Endothelial cell of umbilical vein (primary cell): ENCODE results near the gene SLCO3A1. TPM values are rescaled to one million over a fixed set of nuclear protein-coding genes. Genes with fewer than 3 reads are reported as not detected.

ENCODE experiments used
- BruUV-seq: library from RNA; stranded (reverse); fragments of 400-500 nt; replicated peaks from 2 replicates; lab custom pipeline; 2021; lab: Mats Ljungman, UMichigan
- CTCF ChIA-PET: fragments of 300-600, 350-600 bp; sonication (Branson Sonifier 250); formaldehyde crosslinking; loops from one replicate; lab custom pipeline; 2021; ENCODE audit warnings: antibody characterized with exemption, inconsistent platforms; lab: Charles Lee
- POLR2A ChIA-PET: fragments of 300-600, 350-600 bp; sonication (Branson Sonifier 250); formaldehyde crosslinking; loops from one replicate; lab custom pipeline; 2021; ENCODE audit warnings: antibody characterized with exemption, inconsistent platforms; lab: Charles Lee
- DNase-seq: peaks from one replicate; pipeline ENCODE4 v3.0.0-alpha.2; 2011; ENCODE audit warnings: low read depth, low spot score
- FAIRE-seq: peaks from 2 replicates; lab custom pipeline; 2011; peaks lifted over from hg19 to GRCh38; lab: Jason Lieb, UNC
- H2AFZ ChIP-seq: 2 replicates; pipeline ENCODE4 v1.6.0; 2012; ENCODE audit warnings: low read depth, low read length, control low read depth, inconsistent platforms
- H3K27ac ChIP-seq: 2 replicates; pipeline ENCODE4 v1.5.1; 2011; ENCODE audit warnings: low read depth, mild to moderate bottlenecking, control low read depth, low read length, moderate library complexity; ENCODE audit not compliant: insufficient read depth
- H3K27me3 ChIP-seq, 2 experiments: 2 replicates each; pipeline versions ENCODE4 v1.6.0 to v1.6.1; 2011; ENCODE audit warnings: low read length in 2 of 2, mixed read lengths in 1 of 2; ENCODE audit not compliant: control insufficient read depth in 2 of 2, insufficient read depth in 2 of 2
- H3K36me3 ChIP-seq, 2 experiments: 2 replicates in 1 of 2; 3 replicates in 1 of 2; pipeline ENCODE4 v1.5.1; 2011; ENCODE audit warnings: low read length in 2 of 2, mild to moderate bottlenecking in 1 of 2, moderate library complexity in 1 of 2; ENCODE audit not compliant: control insufficient read depth in 2 of 2, insufficient read depth in 2 of 2; ENCODE audit errors: extremely low read depth in 1 of 2
- H3K4me1 ChIP-seq: 3 replicates; pipeline ENCODE4 v1.5.1; 2011; ENCODE audit warnings: mild to moderate bottlenecking, low read length; ENCODE audit not compliant: control insufficient read depth, insufficient read depth; ENCODE audit errors: extremely low read depth
- H3K4me2 ChIP-seq: 2 replicates; pipeline ENCODE4 v1.6.1; 2011; ENCODE audit warnings: low read length, control low read depth, mixed read lengths; ENCODE audit not compliant: insufficient read depth
- H3K4me3 ChIP-seq, 3 experiments: fragments of 200-600 bp in 1 of 3; sonication (generic), shearing (Covaris generic) in 1 of 3; replicated peaks in 1 of 3; 2 replicates each; pipeline ENCODE4 v1.5.1; 2011 to 2016; ENCODE audit warnings: control low read depth in 3 of 3, low read length in 3 of 3, mild to moderate bottlenecking in 2 of 3, inconsistent platforms in 1 of 3, low read depth in 1 of 3, moderate library complexity in 1 of 3; ENCODE audit not compliant: insufficient read depth in 1 of 3
- H3K79me2 ChIP-seq: 2 replicates; pipeline ENCODE4 v1.6.0; 2012; ENCODE audit warnings: low read length, inconsistent platforms; ENCODE audit not compliant: control insufficient read depth, insufficient read depth
- H3K9ac ChIP-seq: replicated peaks from 2 replicates; pipeline ENCODE3; 2011; ENCODE audit warnings: low read length, control low read depth; ENCODE audit not compliant: insufficient read depth; ENCODE audit errors: extremely low read depth
- H3K9me1 ChIP-seq: replicated peaks from 3 replicates; pipeline ENCODE4 v1.6.0; 2011; ENCODE audit warnings: mild to moderate bottlenecking, low read length; ENCODE audit not compliant: control insufficient read depth, insufficient read depth; ENCODE audit errors: extremely low read depth
- H3K9me3 ChIP-seq: replicated peaks from 2 replicates; pipeline ENCODE4 v1.5.1; 2012; ENCODE audit warnings: low read length, inconsistent platforms; ENCODE audit not compliant: control insufficient read depth, insufficient read depth
- H4K20me1 ChIP-seq: replicated peaks from 2 replicates; pipeline ENCODE3; 2011; ENCODE audit warnings: mild to moderate bottlenecking, low read length; ENCODE audit not compliant: control insufficient read depth, insufficient read depth; ENCODE audit errors: extremely low read depth
- CTCF ChIP-seq, 2 donors: IDR thresholded peaks; 1 replicate in 1 of 2; 2 replicates in 1 of 2; pipeline ENCODE4 v1.5.1; 2011; ENCODE audit warnings: low read length in 2 of 2, mild to moderate bottlenecking in 2 of 2, moderate library complexity in 2 of 2, control low read depth in 1 of 2, inconsistent platforms in 1 of 2, low read depth in 1 of 2; ENCODE audit not compliant: insufficient read depth in 1 of 2; ENCODE audit errors: extremely low read depth in 1 of 2
- EZH2 ChIP-seq: IDR thresholded peaks from 2 replicates; pipeline ENCODE4 v1.6.1; 2012; ENCODE audit warnings: borderline replicate concordance, low read depth, mild to moderate bottlenecking, moderate library complexity, low read length, inconsistent platforms; ENCODE audit not compliant: severe bottlenecking
- FOS ChIP-seq: IDR thresholded peaks from 2 replicates; pipeline ENCODE4 v1.6.1; 2011; ENCODE audit warnings: mild to moderate bottlenecking, low read length, moderate library complexity, borderline replicate concordance; ENCODE audit not compliant: insufficient read depth
- GATA2 ChIP-seq: IDR thresholded peaks from 2 replicates; pipeline ENCODE4 v1.7.0; 2011; ENCODE audit warnings: low read depth, mild to moderate bottlenecking, moderate library complexity, mixed read lengths, low read length; ENCODE audit not compliant: insufficient read length, insufficient read depth
- JUN ChIP-seq: IDR thresholded peaks from 2 replicates; pipeline ENCODE4 v1.6.1; 2011; ENCODE audit warnings: borderline replicate concordance, low read depth; ENCODE audit not compliant: insufficient read length, insufficient read depth
- MAX ChIP-seq: IDR thresholded peaks from 2 replicates; pipeline ENCODE4 v1.6.1; 2011; ENCODE audit not compliant: insufficient read depth, insufficient read length
- MYC ChIP-seq: IDR thresholded peaks from one replicate; pipeline ENCODE4 v1.6.1; 2011; ENCODE audit warnings: mild to moderate bottlenecking, low read depth, low read length
- POLR2A ChIP-seq: IDR thresholded peaks from 2 replicates; pipeline ENCODE4 v1.6.1; 2012; ENCODE audit warnings: low read depth, mild to moderate bottlenecking, control low read depth, low read length
- POLR2AphosphoS5 ChIP-seq: IDR thresholded peaks from 2 replicates; pipeline ENCODE4 v1.6.1; 2012; ENCODE audit warnings: low read depth, mild to moderate bottlenecking, control low read depth, low read length, moderate library complexity; ENCODE audit not compliant: insufficient read depth
- dilution Hi-C: fragments of 300-500 bp; cut with MboI; formaldehyde crosslinking; loops from one replicate; pipeline ENCODE4 v1.15.0; 2019; ENCODE audit warnings: low sequenced_read_pairs; ENCODE audit not compliant: extremely low pct_ligation_motif_present
- intact Hi-C: fragments of 100-400 bp; cut with micrococcal nuclease; formaldehyde crosslinking; loops from one replicate; pipeline ENCODE4 v1.10.0; 2022
- polyA plus RNA-seq, 4 experiments: library from polyadenylated mRNA; depleted of rRNA in 3 of 4; stranded (reverse) in 3 of 4; unstranded in 1 of 4; fragments of >200 nt; gene quantifications; 2 replicates each; pipeline versions ENCODE4 v1.2.1 to v1.2.3, GENCODE V29; 2011 to 2012; ENCODE audit warnings: missing spikeins in 1 of 4
- total RNA-seq: library from RNA; stranded (reverse); gene quantifications from 2 replicates; pipeline ENCODE4 v1.2.3, GENCODE V29; 2021

SLCO3A1 gene
- total and polyA plus RNA-seq, 2 donors (not counting 3 experiments of a cell fraction or from before 2014, with no cell fraction given), result 0.88 to 0.92 TPM

GRCh38 chr15:92100751-92101150 lies 247.2 kb downstream of the SLCO3A1 start:
- no TSS peak for BruUV-seq
- ChIA-PET CTCF (interaction anchor here (1.9 kb wide), 1 partner anchor 614 kb away, joined by 6 read pairs; no protein-coding TSS in a partner anchor), POLR2A (no interaction called here)
- H3K4me1 ChIP-seq, result no peaks in the 10 kb centered on the region
- no peaks in the 10 kb centered on the region for H4K20me1 ChIP-seq
- FAIRE-seq (no peak), DNase-seq (no peak)
- H3K36me3 ChIP-seq, result no peaks in the 10 kb centered on the region
- H2AFZ ChIP-seq, result no peak overlapping the region
- H3K27me3 ChIP-seq, result no peaks in the 10 kb centered on the region
- H3K9ac ChIP-seq, result no peak overlapping the region
- no peaks in the 10 kb centered on the region for H3K9me1 ChIP-seq
- H3K4me2 ChIP-seq, result no peak overlapping the region
- intact Hi-C loops (no loop called here), dilution Hi-C loops (no loop called here)
- no peaks in the 10 kb centered on the region for H3K9me3 ChIP-seq
- no peak overlapping the region for H3K27ac ChIP-seq
- no peak overlapping the region for H3K4me3 ChIP-seq
- TF ChIP-seq EZH2 (no peak), GATA2 (no peak), FOS (no peak), JUN (no peak), POLR2A (no peak)
- no peaks in the 10 kb centered on the region for H3K79me2 ChIP-seq

- ChIA-PET CTCF (interaction anchor here (0.9 to 1.9 kb wide), 2 partner anchors 581 to 613 kb away, joined by 3 to 6 read pairs; no protein-coding TSS in a partner anchor), POLR2A (no interaction called here)
- no peak overlapping the region for H2AFZ ChIP-seq
- H3K9me1 ChIP-seq, result no peaks in the 10 kb centered on the region
- H3K9me3 ChIP-seq, result no peaks in the 10 kb centered on the region
- no peak overlapping the region for H3K4me3 ChIP-seq
- H3K4me2 ChIP-seq, result no peak overlapping the region
- TF ChIP-seq JUN (no peak), GATA2 (no peak), MYC (no peak), CTCF (IDR thresholded peaks at IDR 0.05; ENCODE audit: extremely low read depth in 1 of 2, insufficient read depth in 1 of 2, low read depth in 1 of 2, low read length in 2 of 2) (no peak), POLR2AphosphoS5 (no peak), MAX (no peak), POLR2A (no peak), EZH2 (no peak), FOS (no peak)
- H3K27ac ChIP-seq, result no peak overlapping the region
- DNase-seq, result no peak
- no peaks in the 10 kb centered on the region for H3K4me1 ChIP-seq
- H3K79me2 ChIP-seq, result no peaks in the 10 kb centered on the region
- no peak for FAIRE-seq
- no peak overlapping the region for H3K9ac ChIP-seq
- dilution Hi-C loops, result no loop called here
- H3K36me3 ChIP-seq, result no peaks in the 10 kb centered on the region
- no TSS peak for BruUV-seq
- no peaks in the 10 kb centered on the region for H4K20me1 ChIP-seq
- intact Hi-C loops, result no loop called here
- H3K27me3 ChIP-seq, result no peaks in the 10 kb centered on the region
Observed at GRCh38 chr15:92101708-92102394, 248.3 kb downstream of the SLCO3A1 start.
